ENCODE data around the gene AFAP1.

Gene AFAP1

DNA sequence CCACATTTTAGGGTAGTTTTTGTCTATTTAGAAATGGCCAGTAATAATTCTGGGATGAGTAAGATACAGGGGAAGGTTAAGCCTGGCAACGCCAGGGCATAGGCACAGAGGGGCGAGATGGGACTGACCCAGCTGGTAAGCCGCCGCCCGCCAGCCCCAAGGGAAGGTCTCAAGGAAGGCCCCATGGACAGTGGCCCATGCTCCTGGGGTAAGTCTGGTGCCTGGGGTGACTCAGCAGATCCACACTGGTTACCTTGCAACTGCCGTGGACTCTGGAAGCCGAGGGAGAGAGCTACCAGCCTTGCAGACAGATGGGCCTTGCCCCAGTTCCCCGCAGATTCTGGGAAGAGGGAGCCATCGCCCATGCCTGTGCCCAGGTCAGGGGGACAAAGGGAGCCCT is 179.4 kb downstream of the AFAP1 start:
- TF ChIP-seq, protein P1, sequence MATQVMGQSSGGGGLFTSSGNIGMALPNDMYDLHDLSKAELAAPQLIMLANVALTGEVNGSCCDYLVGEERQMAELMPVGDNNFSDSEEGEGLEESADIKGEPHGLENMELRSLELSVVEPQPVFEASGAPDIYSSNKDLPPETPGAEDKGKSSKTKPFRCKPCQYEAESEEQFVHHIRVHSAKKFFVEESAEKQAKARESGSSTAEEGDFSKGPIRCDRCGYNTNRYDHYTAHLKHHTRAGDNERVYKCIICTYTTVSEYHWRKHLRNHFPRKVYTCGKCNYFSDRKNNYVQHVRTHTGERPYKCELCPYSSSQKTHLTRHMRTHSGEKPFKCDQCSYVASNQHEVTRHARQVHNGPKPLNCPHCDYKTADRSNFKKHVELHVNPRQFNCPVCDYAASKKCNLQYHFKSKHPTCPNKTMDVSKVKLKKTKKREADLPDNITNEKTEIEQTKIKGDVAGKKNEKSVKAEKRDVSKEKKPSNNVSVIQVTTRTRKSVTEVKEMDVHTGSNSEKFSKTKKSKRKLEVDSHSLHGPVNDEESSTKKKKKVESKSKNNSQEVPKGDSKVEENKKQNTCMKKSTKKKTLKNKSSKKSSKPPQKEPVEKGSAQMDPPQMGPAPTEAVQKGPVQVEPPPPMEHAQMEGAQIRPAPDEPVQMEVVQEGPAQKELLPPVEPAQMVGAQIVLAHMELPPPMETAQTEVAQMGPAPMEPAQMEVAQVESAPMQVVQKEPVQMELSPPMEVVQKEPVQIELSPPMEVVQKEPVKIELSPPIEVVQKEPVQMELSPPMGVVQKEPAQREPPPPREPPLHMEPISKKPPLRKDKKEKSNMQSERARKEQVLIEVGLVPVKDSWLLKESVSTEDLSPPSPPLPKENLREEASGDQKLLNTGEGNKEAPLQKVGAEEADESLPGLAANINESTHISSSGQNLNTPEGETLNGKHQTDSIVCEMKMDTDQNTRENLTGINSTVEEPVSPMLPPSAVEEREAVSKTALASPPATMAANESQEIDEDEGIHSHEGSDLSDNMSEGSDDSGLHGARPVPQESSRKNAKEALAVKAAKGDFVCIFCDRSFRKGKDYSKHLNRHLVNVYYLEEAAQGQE (IDR thresholded peaks at IDR 0.05; ENCODE audit: insufficient read depth in 1 of 2, low read depth in 2 of 2, low read length in 2 of 2) = no peak
- no peak for TF ChIP-seq POLR2AphosphoS5 (IDR thresholded peaks at IDR 0.05; ENCODE audit: low read depth, low read length)
- no peak for TF ChIP-seq FOXP2 (optimal IDR thresholded peaks at IDR 0.05; ENCODE audit: borderline replicate concordance, extremely low read depth, extremely low read length, insufficient read depth)
- TF ChIP-seq TAF1 (IDR thresholded peaks at IDR 0.05; ENCODE audit: borderline replicate concordance, insufficient read depth, low read length) = no peak
- no peak for TF ChIP-seq SIN3A (IDR thresholded peaks at IDR 0.05; ENCODE audit: borderline replicate concordance, insufficient read depth, low read length)

DNA sequence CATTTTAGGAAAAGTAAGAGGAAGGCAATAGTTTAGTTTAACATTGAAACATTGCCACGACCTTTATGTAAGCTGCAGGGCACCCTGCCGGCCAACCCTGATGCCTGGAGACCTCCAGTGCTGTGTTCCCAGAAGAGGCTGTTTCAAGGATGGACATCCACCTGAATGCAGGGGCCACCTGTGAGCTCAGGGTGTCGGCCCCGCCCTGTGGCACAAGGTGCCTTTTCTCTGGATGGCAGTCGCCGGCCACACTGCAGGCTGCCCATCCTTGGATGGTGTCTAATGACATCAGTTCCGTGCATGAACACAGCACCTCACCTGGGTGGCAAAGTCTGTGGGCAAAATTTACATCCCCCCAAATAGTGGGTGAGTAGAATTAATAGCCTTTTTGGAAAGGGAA is 180.0 kb downstream of the AFAP1 start:
- TF ChIP-seq SIN3A (IDR thresholded peaks at IDR 0.05; ENCODE audit: borderline replicate concordance, insufficient read depth, low read length) (no peak), POLR2AphosphoS5 (IDR thresholded peaks at IDR 0.05; ENCODE audit: low read depth, low read length) (no peak), TAF1 (IDR thresholded peaks at IDR 0.05; ENCODE audit: borderline replicate concordance, insufficient read depth, low read length) (no peak), FOXP2 (optimal IDR thresholded peaks at IDR 0.05; ENCODE audit: borderline replicate concordance, extremely low read depth, extremely low read length, insufficient read depth) (no peak)
- TF ChIP-seq, protein P1 (IDR thresholded peaks at IDR 0.05; ENCODE audit: insufficient read depth in 1 of 2, low read depth in 2 of 2, low read length in 2 of 2) = no peak

- TF ChIP-seq, protein P1 (IDR thresholded peaks at IDR 0.05; ENCODE audit: insufficient read depth in 1 of 2, low read depth in 2 of 2, low read length in 2 of 2) = no peak
- no peak for TF ChIP-seq SIN3A (IDR thresholded peaks at IDR 0.05; ENCODE audit: borderline replicate concordance, insufficient read depth, low read length)
- no peak for TF ChIP-seq FOXP2 (optimal IDR thresholded peaks at IDR 0.05; ENCODE audit: borderline replicate concordance, extremely low read depth, extremely low read length, insufficient read depth)
- no peak for TF ChIP-seq POLR2AphosphoS5 (IDR thresholded peaks at IDR 0.05; ENCODE audit: low read depth, low read length)
- TF ChIP-seq TAF1 (IDR thresholded peaks at IDR 0.05; ENCODE audit: borderline replicate concordance, insufficient read depth, low read length) = no peak
Measured at GRCh38 chr4:7759216-7759615, 180.4 kb downstream of the AFAP1 start.

DNA sequence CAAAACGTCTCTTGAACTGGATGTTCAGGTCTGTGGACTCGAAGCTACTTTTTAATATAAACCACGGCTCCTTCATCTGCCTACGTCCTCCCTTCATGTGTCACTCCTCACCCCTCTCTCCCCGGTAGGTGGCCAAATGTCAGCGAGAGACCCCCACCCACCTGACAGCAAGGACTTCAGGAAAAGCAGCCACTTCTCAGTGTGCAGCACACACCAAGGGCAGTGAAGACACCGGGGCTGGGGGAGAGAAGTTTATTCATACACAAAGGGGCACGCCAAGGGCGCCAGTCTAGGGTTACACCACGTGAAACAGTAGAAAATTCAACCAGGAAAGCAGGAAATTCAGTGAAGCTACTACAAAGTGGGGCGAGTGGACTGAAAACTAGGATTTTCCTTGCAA is 181.2 kb downstream of the AFAP1 start:
- no peak for TF ChIP-seq TAF1 (IDR thresholded peaks at IDR 0.05; ENCODE audit: borderline replicate concordance, insufficient read depth, low read length)
- TF ChIP-seq, protein P1 (IDR thresholded peaks at IDR 0.05; ENCODE audit: insufficient read depth in 1 of 2, low read depth in 2 of 2, low read length in 2 of 2) = no peak
- no peak for TF ChIP-seq FOXP2 (optimal IDR thresholded peaks at IDR 0.05; ENCODE audit: borderline replicate concordance, extremely low read depth, extremely low read length, insufficient read depth)
- TF ChIP-seq POLR2AphosphoS5 (IDR thresholded peaks at IDR 0.05; ENCODE audit: low read depth, low read length) = no peak
- no peak for TF ChIP-seq SIN3A (IDR thresholded peaks at IDR 0.05; ENCODE audit: borderline replicate concordance, insufficient read depth, low read length)

All from PFSK-1 (cell line).